ENCODE data around the gene RTTN. TPM values are rescaled to one million over a fixed set of nuclear protein-coding genes. Genes with fewer than 3 reads are reported as not detected.

Gene RTTN
- total and polyA plus RNA-seq, 2 of the 13 experiments (the other 11 are each of a cell fraction or from before 2014, with no cell fraction given): 5.4 to 18.7 TPM

DNA sequence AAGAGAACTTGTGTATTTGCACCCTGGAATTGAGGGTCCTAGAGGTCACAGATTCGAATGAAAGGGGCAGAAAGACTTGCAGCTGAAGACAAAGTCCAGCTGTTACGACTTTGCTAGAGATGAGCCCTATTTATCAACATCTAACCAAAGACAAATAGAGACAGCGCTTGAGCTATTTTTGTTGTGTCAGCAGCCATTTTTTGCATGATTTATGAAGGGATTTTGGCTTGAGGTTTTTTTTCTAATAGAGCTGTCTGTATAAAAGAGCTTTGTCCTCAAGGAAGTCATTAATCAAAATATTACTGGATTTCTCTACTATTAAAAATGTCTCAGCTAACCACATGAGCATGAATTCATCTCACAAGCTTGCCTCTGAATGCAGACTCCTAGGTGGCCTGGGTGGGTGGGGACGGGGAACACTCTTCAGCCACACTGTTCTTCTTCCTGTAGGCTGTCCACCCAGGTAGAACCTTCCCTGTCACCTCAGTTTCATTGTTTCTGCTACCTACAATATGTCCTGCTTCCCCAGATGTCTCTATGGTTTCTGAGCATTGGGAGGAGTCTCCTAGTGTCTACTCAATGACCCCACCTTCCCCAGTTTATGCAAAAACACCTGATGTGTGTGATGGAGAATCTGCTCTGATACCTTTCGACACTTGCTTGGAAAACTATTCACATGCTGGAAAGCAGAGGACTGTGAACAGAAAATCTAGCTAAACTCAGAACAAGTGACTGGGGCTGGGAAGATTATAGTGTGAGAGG is 250.6 kb downstream of the RTTN start:
- Histone ChIP-seq H3K27me3 (ENCODE audit: control insufficient read depth in 1 of 2, insufficient read depth in 2 of 2, low read length in 2 of 2) (no peaks in the 10 kb centered on the region), H3K4me2 (ENCODE audit: low read depth, low read length) (no peak overlapping the region), H3K4me3 (replicated peaks in 1 of 3; ENCODE audit: insufficient read depth in 1 of 3, low read depth in 2 of 3, low read length in 3 of 3) (no peak overlapping the region), H3K9ac (ENCODE audit: insufficient read depth, low read depth, low read length) (no peak overlapping the region), H2AFZ (ENCODE audit: low read length) (no peak overlapping the region), H3K36me3 (replicated peaks in 1 of 2; ENCODE audit: control insufficient read depth in 1 of 2, insufficient read depth in 2 of 2, low read length in 2 of 2) (no peaks in the 10 kb centered on the region), H4K20me1 (ENCODE audit: insufficient read depth, low read length) (no peaks in the 10 kb centered on the region), H3K9me3 (ENCODE audit: low read length) (no peaks in the 10 kb centered on the region), H3K4me1 (ENCODE audit: insufficient read depth, low read length) (peaks cover 8% of the 10 kb centered on the region; the same call in 1 of the 2 replicates), H3K79me2 (ENCODE audit: insufficient read depth, low read length) (no peaks in the 10 kb centered on the region), H3K27ac (ENCODE audit: extremely low read length, insufficient read depth, low read length) (no peak overlapping the region)
- in situ Hi-C loops (cut with HindIII; ENCODE audit: extremely low pct_ligation_motif_present, low pct_unique_long_range_greater_than_20kb): no loop called here
- intact Hi-C loops (cut with micrococcal nuclease; ENCODE audit: unreplicated experiment): no loop called here
- ChIA-PET POLR2A (no interaction called here), CTCF (ENCODE audit: low intra/inter-chr PET ratio, low total read pairs) (no interaction called here)
- no peak for DNase-seq (ENCODE audit: low spot score)
- TF ChIP-seq ZNF713 (CRISPR knock-in tag; IDR thresholded peaks at IDR 0.05): no peak
- no peak for TF ChIP-seq ZNF749 (CRISPR knock-in tag; IDR thresholded peaks at IDR 0.05; ENCODE audit: borderline replicate concordance)
- TF ChIP-seq HNF4A (CRISPR knock-in tag; IDR thresholded peaks at IDR 0.05): 0 out of 2 replicates have a peak, but pooled peaks have one; percentile 15
- TF ChIP-seq MAFK (conservative IDR thresholded peaks at IDR 0.05 in 1 of 2, IDR thresholded peaks at IDR 0.05 in 1 of 2; ENCODE audit: low read length in 2 of 2): peak; percentile 54 to 61; a peak in 3 of 4 replicates
- peak; percentile 43; the same call in 1 of the 2 replicates for TF ChIP-seq MAFF (IDR thresholded peaks at IDR 0.05; ENCODE audit: low read depth, low read length)
- TF ChIP-seq SRF (IDR thresholded peaks at IDR 0.05; ENCODE audit: low read depth, low read length): no peak
- no TSS peak for BruUV-seq (replicated peaks)
- no peak for ATAC-seq
- no peak for FAIRE-seq
- 55% methylated on average over 5 of the region's 5 CpGs for WGBS (ENCODE audit: low lambda C conversion rate)

DNA sequence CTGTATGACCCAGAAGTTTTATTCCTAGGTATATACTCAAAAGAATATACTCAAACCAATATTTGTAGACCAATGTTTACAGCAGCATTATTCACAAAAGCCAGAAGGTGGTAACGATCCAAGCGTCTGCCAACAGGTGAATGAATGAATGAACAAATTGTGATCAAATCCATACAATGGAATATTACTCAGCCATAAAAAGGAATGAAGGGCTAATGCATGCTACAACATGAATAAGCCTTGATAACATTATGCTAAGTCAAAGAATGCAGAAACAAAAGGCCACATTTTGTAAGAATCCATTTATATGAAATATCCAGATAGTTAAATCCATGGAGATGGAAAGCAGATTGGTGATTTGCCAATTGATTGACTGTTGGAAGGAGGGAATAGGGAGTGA is 252.3 kb downstream of the RTTN start:
- intact Hi-C loops (cut with micrococcal nuclease; ENCODE audit: unreplicated experiment): no loop called here
- H3K4me2 ChIP-seq (ENCODE audit: low read depth, low read length): no peak overlapping the region
- ATAC-seq (no peak), DNase-seq (ENCODE audit: low spot score) (no peak), FAIRE-seq (no peak)
- H3K36me3 ChIP-seq (replicated peaks in 1 of 2; ENCODE audit: control insufficient read depth in 1 of 2, insufficient read depth in 2 of 2, low read length in 2 of 2): no peaks in the 10 kb centered on the region
- no peaks in the 10 kb centered on the region for H4K20me1 ChIP-seq (ENCODE audit: insufficient read depth, low read length)
- no peak overlapping the region for H2AFZ ChIP-seq (ENCODE audit: low read length)
- POLR2A ChIA-PET: no interaction called here
- WGBS (ENCODE audit: low lambda C conversion rate): 83% methylated on average over 2 of the region's 2 CpGs
- no peaks in the 10 kb centered on the region for H3K27me3 ChIP-seq (ENCODE audit: control insufficient read depth in 1 of 2, insufficient read depth in 2 of 2, low read length in 2 of 2)
- H3K4me3 ChIP-seq (replicated peaks in 1 of 3; ENCODE audit: insufficient read depth in 1 of 3, low read depth in 2 of 3, low read length in 3 of 3): no peak overlapping the region
- CTCF ChIA-PET (ENCODE audit: low intra/inter-chr PET ratio, low total read pairs): no interaction called here
- in situ Hi-C loops (cut with HindIII; ENCODE audit: extremely low pct_ligation_motif_present, low pct_unique_long_range_greater_than_20kb): no loop called here
- no peaks in the 10 kb centered on the region for H3K9me3 ChIP-seq (ENCODE audit: low read length)
- H3K27ac ChIP-seq (ENCODE audit: extremely low read length, insufficient read depth, low read length): no peak overlapping the region
- peaks cover 8% of the 10 kb centered on the region; the same call in 1 of the 2 replicates for H3K4me1 ChIP-seq (ENCODE audit: insufficient read depth, low read length)
- no peak overlapping the region for H3K9ac ChIP-seq (ENCODE audit: insufficient read depth, low read depth, low read length)
- no TSS peak for BruUV-seq (replicated peaks)
- TF ChIP-seq, protein P1, sequence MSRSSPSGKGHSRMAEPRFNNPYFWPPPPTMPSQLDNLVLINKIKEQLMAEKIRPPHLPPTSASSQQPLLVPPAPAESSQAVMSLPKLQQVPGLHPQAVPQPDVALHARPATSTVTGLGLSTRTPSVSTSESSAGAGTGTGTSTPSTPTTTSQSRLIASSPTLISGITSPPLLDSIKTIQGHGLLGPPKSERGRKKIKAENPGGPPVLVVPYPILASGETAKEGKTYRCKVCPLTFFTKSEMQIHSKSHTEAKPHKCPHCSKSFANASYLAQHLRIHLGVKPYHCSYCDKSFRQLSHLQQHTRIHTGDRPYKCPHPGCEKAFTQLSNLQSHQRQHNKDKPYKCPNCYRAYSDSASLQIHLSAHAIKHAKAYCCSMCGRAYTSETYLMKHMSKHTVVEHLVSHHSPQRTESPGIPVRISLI (CRISPR knock-in tag; IDR thresholded peaks at IDR 0.05; ENCODE audit: borderline replicate concordance): no peak
- TF ChIP-seq CC2D1A (CRISPR knock-in tag; IDR thresholded peaks at IDR 0.05): no peak
- H3K79me2 ChIP-seq (ENCODE audit: insufficient read depth, low read length): no peaks in the 10 kb centered on the region

Other genes starting within 250 kb of the RTTN start
- gene SOCS6, start 83.4 kb upstream of the RTTN start, total RNA-seq (2016; rRNA removed; fragmentation: Illumina TruSeq; extraction: Trizol): 38.3 and 49.0 TPM in 2 replicates
- gene SOCS6, start 83.4 kb upstream of the RTTN start, polyA plus RNA-seq (2011; rRNA removed): 16.4 and 18.6 TPM in 2 replicates